DMS153 treated with DMSO at 0.1 percent for 48 hours (cell line): Measurements from ENCODE around the gene INTS1.

Experiments used
- DNase-seq: peaks from one replicate; lab custom pipeline; 2025; ENCODE audit not compliant: unreplicated experiment; lab: John Stamatoyannopoulos, UW

INTS1 gene

DNA sequence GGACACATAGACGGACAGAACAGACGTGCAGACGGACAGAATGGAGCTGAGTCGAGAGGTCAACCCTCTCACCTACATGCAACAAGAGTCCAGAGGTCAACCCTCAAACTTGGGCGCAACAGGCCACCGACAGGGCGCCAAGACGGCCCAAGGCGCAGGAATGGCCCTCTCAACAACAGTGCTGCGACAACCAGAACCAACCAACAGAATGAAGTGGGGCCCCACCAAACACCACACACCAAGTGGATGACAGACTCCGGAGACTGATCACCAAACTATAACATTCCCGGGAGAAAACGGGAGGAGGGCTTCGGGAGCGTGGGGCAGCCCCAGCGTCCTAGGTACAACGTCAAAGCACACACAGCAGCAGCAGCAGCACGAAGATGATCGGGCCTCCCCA, 13.4 kb downstream of the INTS1 start:
- DNase-seq: no peak

GRCh38 chr7:1489336-1489735, 14.9 kb downstream of the INTS1 start:
- DNase-seq: no peak

GRCh38 chr7:1488016-1488415, 16.2 kb downstream of the INTS1 start:
- DNase-seq: no peak

DNA sequence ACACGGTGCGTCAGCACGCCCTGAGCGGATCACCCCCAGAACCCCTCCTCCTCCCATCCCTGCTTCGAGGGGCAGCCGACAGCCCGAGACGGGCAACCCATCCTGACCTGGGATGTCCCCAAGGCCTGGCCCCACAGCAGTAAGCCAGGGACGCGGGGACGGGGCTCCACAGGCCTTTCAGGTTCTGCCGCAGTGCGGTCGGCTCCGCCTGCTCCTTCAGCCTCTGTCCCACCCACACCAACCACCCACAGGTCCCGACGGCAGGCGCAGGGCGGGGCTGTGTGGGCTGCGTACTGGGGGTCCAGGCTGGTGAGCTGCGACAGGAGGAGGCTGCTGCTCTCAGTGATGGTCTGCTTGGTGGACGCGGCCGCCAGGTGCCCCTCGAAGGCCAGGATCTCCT, 16.7 kb downstream of the INTS1 start:
- no peak for DNase-seq

- DNase-seq: no peak
Observed at GRCh38 chr7:1486571-1486970, 17.6 kb downstream of the INTS1 start.

DNA sequence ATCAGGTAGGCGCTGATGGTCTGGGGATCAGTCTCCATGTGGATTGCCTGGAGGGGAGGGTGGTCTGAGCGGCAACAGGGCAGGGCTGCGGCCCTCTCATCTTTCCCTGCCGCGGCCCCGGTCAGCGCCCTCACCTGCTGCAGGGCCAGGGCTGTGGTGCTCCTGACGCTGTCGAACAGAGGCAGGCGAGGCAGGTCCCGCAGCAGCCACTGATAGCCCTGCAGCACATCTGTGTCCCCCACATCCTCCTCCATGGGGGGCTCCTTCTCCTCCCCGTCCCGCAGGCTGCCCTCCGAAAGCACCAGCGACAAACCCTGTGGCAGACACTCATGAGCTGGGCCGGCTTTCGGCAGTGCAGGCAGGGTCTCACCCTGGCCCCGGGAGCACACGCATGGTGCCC, 19.0 kb downstream of the INTS1 start:
- DNase-seq: no peak

- DNase-seq: no peak
Observed at GRCh38 chr7:1484569-1484968, 19.6 kb downstream of the INTS1 start.

GRCh38 chr7:1483536-1484505, 20.4 kb downstream of the INTS1 start:
- no peak for DNase-seq

DNA sequence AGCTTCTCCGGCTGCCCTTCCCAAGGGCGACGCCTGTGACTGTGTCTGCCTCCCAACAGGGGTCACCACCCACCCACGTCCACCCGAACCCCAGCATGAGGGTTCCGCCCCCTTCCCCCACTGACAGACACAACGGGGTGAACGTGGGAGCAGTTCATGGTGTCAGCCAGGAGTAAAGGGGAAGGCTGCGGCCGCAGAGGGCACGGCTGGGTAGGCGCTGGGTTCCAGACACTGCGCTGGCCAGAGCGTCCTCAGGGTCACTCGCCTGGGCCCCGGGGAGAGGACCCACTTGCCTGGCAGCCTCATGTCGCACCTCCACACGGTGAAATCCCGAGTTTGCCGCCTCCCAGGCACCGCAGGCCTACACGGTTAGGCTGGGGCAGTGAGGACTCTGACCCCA, 21.1 kb downstream of the INTS1 start:
- no peak for DNase-seq

GRCh38 chr7:1481300-1481699, 22.9 kb downstream of the INTS1 start:
- no peak for DNase-seq

DNA sequence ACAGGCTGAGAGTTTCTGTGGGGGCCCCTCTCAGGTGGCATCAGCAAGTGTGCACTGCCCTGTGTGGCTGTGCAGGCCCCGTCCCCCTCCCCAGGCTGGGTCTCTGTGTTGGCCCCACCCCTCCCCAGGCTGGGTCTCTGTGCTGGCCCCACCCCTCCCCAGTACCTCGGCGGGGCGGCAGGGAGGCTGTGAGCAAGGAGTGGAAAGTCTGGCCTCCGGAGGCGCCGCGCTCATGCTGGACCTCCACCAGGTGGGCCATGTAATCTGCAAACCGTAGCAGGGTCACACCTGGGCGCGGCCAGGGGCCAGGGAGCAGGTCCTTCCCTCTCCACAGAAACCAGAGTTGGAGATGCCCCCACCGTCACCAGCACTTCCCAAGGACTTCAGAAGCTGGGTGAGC, 23.5 kb downstream of the INTS1 start:
- no peak for DNase-seq

- DNase-seq: no peak
Observed at GRCh38 chr7:1479287-1479686, 24.9 kb downstream of the INTS1 start.

DNA sequence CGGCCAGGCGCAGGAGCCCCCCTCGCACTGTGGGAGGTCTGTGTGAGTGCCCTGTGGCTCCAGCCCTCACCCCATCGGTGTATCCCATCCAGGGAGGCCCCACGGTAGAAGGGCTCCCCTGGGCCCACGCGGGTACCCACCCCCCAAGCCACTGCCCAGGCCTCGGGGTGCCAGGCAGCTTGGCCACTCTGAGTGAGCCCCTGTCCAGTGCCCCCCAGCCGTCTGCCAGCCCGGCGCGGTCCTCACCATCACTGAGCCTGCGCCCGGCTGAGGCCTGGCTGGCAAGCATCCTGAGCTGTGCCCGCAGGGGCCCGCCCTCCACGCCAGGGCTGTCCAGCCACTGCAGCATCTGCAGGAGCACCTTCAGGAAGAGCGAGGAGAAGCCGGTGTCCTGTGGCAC, 25.7 kb downstream of the INTS1 start:
- no peak for DNase-seq

DNA sequence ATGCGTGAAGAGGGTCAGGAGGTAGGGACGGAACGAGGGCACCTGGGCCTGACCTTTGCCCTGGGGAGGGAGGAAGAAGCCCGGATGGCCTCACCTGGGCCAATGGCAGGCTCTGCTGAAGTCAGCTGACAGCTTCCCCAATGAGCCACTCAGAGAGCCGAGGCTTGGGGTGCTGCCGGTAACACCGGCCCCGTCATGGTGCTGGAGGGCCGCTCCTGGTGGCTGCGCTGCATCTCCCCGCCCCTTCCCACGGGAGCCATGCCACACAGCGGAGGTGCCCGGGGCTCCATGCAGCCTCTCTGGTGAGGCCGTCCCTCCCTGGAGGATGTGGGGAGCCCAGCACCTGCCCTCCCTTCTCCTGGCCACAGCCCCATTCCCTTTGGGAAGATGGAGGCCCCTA, 27.3 kb downstream of the INTS1 start:
- no peak for DNase-seq

GRCh38 chr7:1475991-1476390, 28.2 kb downstream of the INTS1 start:
- DNase-seq: no peak

DNA sequence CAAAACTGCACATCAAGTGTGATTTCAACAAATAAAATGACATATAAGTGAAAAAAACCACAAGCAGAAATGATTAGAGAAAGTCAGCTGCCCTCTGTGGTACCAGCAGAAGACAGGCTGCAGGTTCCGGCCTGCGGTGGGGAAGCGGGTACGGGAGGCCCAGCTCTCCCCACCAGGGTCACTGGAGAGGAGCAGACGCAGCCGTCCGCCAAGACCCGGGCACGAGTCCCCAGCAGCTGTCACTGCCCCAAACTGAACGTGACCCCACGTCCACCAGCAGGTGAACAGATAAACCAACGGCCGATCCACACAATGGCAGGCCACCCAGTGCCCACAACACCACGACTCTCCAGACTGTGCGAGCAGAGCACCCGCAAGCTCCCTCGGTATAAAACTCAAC, 28.8 kb downstream of the INTS1 start:
- DNase-seq: no peak

DNA sequence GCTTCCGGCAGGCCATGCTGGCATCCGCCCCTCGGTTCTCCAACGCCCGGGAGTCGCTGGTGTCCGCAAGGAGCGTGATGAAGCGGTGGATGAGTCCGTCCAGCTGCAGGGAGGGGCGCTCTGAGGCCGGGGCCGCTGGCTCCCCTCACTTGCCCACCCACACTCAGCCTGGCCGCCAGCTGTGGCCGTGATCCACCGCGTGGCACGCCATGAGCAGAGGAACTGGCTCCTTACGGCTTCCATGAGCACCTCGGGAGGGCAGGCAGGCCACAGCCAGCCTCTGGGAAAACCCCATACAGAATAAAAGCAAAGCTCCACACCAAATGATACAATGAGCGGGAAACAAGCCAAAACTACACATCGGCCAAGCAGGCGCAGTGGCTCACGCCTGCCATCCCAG, 29.5 kb downstream of the INTS1 start:
- DNase-seq: no peak

- peak; percentile 88 for DNase-seq
Observed at GRCh38 chr7:1473864-1474512, 30.2 kb downstream of the INTS1 start.

GRCh38 chr7:1470901-1471300, 33.3 kb downstream of the INTS1 start:
- DNase-seq: no peak

DNA sequence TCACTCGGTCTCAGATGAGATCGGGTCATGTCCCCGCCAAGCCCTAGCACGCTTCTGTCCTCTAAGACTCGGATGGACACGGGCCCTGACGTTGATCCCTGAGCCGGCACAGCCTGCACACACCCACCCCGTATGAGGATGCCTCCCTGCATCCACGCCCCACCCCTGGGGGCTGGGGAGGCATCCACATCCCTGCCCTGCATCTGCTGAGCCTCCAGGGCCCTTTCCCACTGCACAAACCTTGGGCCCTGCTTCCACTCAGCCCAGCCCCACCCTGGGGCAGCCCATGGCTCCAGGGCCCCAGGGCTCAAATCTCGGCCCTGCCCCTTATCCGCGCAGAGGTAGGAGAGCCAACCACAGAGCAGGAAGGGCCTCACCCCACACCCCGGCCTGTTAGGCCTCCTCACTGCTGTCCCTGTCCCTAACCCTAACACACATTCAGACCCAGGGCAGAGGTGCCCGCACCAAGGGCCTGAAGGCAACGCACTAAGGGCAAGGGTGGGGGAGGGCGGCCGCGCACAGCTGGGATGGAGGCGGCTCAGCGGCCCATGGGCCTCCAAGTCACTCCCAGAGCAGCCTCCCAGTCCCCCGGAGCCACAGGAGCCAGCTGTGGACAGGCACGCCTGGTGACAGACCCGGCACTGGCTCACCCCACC, 35.4 kb downstream of the INTS1 start:
- no peak for DNase-seq

- no peak for DNase-seq
Observed at GRCh38 chr7:1468203-1468602, 36.0 kb downstream of the INTS1 start.
